Esophagus (tissue), 2 donors: ENCODE data around the gene AMDHD2. TPM values are rescaled to one million over a fixed set of nuclear protein-coding genes. Genes with fewer than 3 reads are reported as not detected.

Experiments
- H3K27ac ChIP-seq, 2 donors: one replicate each; pipeline ENCODE4 v1.5.1; 2013; ENCODE audit warnings: low read depth in 2 of 2, mild to moderate bottlenecking in 2 of 2, inconsistent platforms in 1 of 2, low read length in 1 of 2, moderate library complexity in 1 of 2
- H3K27me3 ChIP-seq, 2 donors: one replicate each; pipeline ENCODE4 v1.6.1; 2013; ENCODE audit warnings: low read length in 2 of 2, control low read depth in 1 of 2, mild to moderate bottlenecking in 1 of 2; ENCODE audit not compliant: insufficient read depth in 2 of 2, control insufficient read depth in 1 of 2
- H3K36me3 ChIP-seq, 2 donors: one replicate each; pipeline ENCODE4 v1.6.1; 2013; ENCODE audit warnings: low read length in 1 of 2; ENCODE audit not compliant: control insufficient read depth in 2 of 2, insufficient read depth in 2 of 2
- H3K4me1 ChIP-seq, 2 donors: one replicate each; pipeline ENCODE4 v1.6.1; 2013; ENCODE audit warnings: low read length in 1 of 2; ENCODE audit not compliant: control insufficient read depth in 2 of 2, insufficient read depth in 2 of 2
- H3K4me3 ChIP-seq, 2 donors: one replicate each; pipeline ENCODE4 v1.5.1; 2013; ENCODE audit warnings: low read length in 2 of 2, mild to moderate bottlenecking in 2 of 2, low read depth in 1 of 2, moderate library complexity in 1 of 2
- H3K9me3 ChIP-seq, 2 donors: one replicate each; pipeline ENCODE4 v1.6.1; 2013; ENCODE audit warnings: mild to moderate bottlenecking in 2 of 2, low read depth in 1 of 2, low read length in 1 of 2, moderate library complexity in 1 of 2; ENCODE audit not compliant: control insufficient read depth in 2 of 2, insufficient read depth in 1 of 2
- WGBS, 2 donors: extraction: QIAGEN DNeasy Blood & Tissue Kit; methylation state at CpG; one replicate each; pipeline ENCODE4 v1.1.7; 2013; 5-methylcytosine and 5-hydroxymethylcytosine counted together
- polyA plus RNA-seq, 2 donors: library from polyadenylated mRNA; stranded (reverse); fragments of 200-250 nt; gene quantifications; one replicate each; pipeline ENCODE4 v1.2.3, GENCODE V29; 2013
- donor health status: healthy with polysubstance abuse.
- donor health status: Bipolar disorder and iron deficiency.

AMDHD2 gene
- polyA plus RNA-seq, 2 donors = 18.8 to 24.1 TPM

DNA sequence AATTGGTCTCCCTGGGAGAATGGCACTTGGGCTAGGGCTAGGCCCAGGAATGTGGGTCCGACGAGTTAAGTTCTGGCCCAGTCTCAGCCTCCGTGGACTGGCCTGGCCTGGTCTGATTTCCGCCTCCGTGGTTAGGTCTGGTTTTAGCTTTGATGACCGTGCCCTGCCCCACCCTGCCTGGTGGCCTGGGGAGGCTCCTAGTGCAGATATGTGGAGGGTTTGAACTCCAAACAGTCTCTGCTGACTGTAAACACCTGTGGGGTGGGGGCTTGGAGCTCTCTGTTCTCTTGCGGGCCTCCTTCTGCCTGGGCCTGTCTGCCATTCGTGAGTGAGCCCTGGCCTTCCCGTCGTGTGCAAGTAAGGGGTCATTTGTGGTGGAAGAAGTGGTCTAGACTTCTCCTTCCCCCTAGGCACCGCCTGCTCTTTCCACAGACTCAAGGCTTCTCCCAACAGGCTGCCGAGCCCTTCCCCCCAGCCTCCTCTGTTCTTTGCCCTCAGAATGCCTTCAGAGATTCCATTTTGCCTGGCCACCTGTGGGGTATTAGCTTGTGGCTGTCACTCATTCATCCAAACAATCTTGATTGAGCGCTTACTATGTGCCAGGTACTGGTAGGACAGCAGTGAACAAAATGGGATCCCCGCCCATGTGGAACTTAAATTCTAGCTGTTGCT, 4.9 kb upstream of the AMDHD2 start:
- 21 to 25% methylated on average over 14 of the region's 14 CpGs for WGBS, 2 donors
- Histone ChIP-seq H3K9me3 (no peaks in the 10 kb centered on the region), H3K4me1 (peaks cover 12 to 51% of the 10 kb centered on the region in 2 donors), H3K36me3 (peaks cover 0 to 11% of the 10 kb centered on the region in 2 donors), H3K27ac (peak overlapping the region; percentile 98 to 99), H3K4me3 (peak overlapping the region; percentile 90 to 92), H3K27me3 (no peaks in the 10 kb centered on the region)

DNA sequence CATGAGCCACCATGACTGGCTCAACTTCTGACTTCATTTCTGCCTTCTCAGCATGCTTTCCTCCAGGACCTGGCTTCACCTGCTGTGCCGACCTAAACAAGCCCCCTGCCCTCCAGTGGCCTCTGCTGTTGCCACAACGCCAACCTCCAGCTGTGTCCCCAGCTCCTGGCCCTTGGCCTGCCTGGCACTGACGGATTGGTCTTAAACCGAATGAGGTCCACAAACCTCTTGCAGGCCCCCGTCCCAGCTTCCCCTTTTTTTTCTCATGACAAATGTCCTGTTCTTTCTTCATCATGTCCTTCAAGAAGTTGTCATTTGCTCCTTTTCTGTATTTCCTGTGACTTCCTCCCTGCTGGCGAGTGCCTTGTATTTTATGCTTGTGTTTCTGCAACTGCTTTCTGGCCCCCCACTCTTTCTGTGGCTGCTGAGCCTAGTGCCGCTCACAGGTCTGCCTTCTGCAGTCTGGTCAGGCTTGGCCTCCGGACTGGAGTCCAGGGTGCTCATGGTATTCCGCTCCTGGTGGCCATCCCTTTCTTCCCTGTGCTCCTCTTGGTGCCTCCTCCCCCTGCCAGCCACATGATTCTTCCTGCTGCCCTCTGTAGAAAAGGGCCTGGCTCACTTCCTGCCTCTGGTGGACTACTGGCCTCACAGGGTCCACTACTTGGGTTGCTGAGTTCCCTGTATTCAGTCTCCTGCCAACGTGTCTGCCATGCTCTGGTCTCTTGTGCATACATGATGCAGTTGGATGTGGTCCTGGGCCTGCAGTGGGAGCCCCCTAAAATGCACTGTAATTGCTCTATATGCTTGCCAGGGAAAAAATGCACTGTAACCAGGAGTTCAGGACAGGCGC, 3.6 kb upstream of the AMDHD2 start:
- H3K27me3 ChIP-seq = no peaks in the 10 kb centered on the region
- WGBS, 2 donors = 56 to 57% methylated on average over 11 of the region's 11 CpGs
- H3K9me3 ChIP-seq = no peaks in the 10 kb centered on the region
- peaks cover 16 to 51% of the 10 kb centered on the region in 2 donors for H3K4me1 ChIP-seq
- peak overlapping the region; percentile 98 to 99 for H3K27ac ChIP-seq
- H3K36me3 ChIP-seq = peaks cover 0 to 11% of the 10 kb centered on the region in 2 donors
- H3K4me3 ChIP-seq = peak overlapping the region; percentile 15 to 92

DNA sequence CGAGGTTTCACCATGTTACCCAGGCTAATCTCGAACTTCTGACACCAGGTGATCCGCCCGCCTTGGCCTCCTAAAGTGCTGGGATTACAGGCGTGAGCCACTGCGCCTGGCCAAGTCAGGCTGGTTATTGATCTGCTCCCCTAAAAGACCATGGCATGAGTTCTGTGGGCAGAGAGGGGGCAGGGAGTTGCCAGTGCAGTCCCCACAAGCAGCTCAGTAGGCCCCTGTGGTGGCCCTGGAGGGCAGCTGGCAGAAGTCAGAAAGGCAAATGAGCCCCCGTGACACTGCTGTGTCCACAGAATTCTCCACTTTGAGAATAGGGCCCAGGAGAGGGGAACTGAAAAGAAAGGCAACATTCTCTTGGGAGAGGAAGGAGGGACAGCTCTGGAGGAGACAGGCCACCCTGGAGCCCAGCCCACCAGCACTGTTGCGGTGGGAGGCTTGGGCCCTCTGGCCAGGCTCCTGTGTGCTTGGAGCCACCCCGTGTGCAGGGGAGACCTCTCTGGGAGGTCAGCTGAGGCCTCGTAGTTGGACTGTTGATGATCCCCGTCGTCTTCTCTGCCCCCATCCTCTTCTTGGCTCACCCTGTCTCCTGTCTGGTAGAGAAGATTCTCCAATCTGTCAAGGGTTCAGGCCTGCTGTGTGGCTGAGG, 2.1 kb upstream of the AMDHD2 start:
- H3K4me3 ChIP-seq = no peak overlapping the region
- peaks cover 0 to 11% of the 10 kb centered on the region in 2 donors for H3K36me3 ChIP-seq
- no peaks in the 10 kb centered on the region for H3K9me3 ChIP-seq
- WGBS, 2 donors = 69 to 71% methylated on average over 12 of the region's 12 CpGs
- peak overlapping the region; percentile 32 to 76 for H3K27ac ChIP-seq
- peaks cover 16 to 49% of the 10 kb centered on the region in 2 donors for H3K4me1 ChIP-seq
- H3K27me3 ChIP-seq = no peaks in the 10 kb centered on the region

DNA sequence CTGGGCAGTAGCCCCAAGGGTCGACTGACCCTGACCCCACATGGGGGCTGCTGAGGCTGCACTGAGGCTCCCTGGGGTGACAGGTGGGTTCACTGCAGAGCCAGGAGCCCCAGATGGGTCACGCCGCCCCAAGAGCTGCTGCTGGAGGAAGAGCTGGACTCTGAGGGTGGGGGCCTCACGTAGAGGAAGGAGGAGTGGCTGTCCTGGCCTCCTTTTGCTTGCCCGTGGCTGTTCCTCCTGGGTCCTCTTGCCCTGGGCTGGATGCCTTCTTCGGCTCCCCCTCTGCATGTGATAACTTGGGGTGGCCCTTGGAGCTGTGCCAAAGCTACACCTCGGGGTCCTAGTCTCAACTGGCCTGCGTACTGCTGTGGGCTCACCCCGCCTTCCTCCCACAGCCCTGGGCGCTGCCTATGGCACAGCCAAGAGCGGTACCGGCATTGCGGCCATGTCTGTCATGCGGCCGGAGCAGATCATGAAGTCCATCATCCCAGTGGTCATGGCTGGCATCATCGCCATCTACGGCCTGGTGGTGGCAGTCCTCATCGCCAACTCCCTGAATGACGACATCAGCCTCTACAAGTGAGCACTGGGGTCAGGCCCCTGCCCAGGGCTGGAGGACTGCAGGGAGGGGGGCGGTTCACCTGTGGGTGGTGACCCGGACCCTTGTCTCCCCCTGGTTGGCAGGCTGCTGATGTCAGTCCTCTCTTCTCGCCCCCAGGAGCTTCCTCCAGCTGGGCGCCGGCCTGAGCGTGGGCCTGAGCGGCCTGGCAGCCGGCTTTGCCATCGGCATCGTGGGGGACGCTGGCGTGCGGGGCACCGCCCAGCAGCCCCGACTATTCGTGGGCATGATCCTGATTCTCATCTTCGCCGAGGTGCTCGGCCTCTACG, 1.1 kb upstream of the AMDHD2 start:
- WGBS, 2 donors = 82 to 83% methylated on average over 39 of the region's 39 CpGs
- H3K36me3 ChIP-seq = peaks cover 5 to 20% of the 10 kb centered on the region in 2 donors
- no peaks in the 10 kb centered on the region for H3K27me3 ChIP-seq
- no peaks in the 10 kb centered on the region for H3K9me3 ChIP-seq
- H3K4me3 ChIP-seq = no peak overlapping the region
- H3K4me1 ChIP-seq = peaks cover 19 to 47% of the 10 kb centered on the region in 2 donors
- H3K27ac ChIP-seq = peak overlapping the region; percentile 60 to 85

DNA sequence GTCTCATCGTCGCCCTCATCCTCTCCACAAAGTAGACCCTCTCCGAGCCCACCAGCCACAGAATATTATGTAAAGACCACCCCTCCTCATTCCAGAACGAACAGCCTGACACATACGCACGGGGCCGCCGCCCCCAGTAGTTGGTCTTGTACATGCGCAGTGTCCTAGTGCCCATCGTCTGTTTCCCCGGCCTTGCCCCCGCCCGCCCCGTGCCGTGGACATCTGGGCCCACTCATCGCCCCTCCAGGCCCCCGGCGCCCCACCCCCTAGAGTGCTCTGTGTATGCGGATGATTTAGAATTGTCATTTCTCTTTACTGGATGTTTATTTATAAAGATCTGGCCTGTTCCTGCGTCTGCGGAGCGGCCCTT, 475 bp upstream of the AMDHD2 start:
- Histone ChIP-seq H3K4me3 (peak overlapping the region in 1 of 2 donors; percentile 46), H3K27ac (peak overlapping the region; percentile 60 to 85), H3K4me1 (peaks cover 19 to 47% of the 10 kb centered on the region in 2 donors), H3K27me3 (no peaks in the 10 kb centered on the region), H3K9me3 (no peaks in the 10 kb centered on the region), H3K36me3 (peaks cover 7 to 23% of the 10 kb centered on the region in 2 donors)
- 35 to 47% methylated on average over 22 of the region's 22 CpGs for WGBS, 2 donors

DNA sequence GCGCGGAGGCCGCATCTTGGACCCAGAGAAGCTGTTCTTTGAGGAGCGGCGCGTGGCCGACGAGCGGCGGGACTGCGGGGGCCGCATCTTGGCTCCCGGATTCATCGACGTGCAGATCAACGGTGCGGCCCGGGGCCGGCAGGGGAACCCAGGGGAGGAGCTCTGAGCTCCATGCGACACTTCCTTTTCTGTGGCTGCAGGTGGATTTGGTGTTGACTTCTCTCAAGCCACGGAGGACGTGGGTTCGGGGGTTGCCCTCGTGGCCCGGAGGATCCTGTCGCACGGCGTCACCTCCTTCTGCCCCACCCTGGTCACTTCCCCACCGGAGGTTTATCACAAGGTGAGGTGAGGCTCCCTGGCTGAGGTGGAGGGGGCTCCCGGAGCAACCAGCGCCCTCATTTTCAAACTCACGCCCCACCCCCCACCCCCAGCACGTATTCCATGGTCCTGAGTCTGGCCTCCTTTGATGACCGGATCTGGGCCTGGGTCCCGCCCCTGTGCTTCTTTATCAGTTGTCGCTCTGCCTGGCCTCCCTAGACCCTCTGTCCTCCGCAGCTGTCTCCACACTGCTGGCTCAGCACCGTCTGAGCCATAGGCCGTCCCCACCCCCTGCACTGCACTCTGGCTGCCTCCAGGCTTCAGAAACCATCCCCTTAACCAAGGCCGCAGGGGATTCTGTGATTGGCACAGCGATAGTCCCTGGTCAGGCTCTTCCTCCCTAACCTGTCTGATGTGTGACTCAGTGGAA, 787 bp downstream of the AMDHD2 start:
- Histone ChIP-seq H3K36me3 (peaks cover 7 to 23% of the 10 kb centered on the region in 2 donors), H3K27me3 (no peaks in the 10 kb centered on the region), H3K4me1 (peaks cover 14 to 39% of the 10 kb centered on the region in 2 donors), H3K4me3 (peak overlapping the region; percentile 46 to 60), H3K9me3 (no peaks in the 10 kb centered on the region), H3K27ac (peak overlapping the region; percentile 80 to 88)
- 18 to 20% methylated on average over 41 of the region's 41 CpGs for WGBS, 2 donors

DNA sequence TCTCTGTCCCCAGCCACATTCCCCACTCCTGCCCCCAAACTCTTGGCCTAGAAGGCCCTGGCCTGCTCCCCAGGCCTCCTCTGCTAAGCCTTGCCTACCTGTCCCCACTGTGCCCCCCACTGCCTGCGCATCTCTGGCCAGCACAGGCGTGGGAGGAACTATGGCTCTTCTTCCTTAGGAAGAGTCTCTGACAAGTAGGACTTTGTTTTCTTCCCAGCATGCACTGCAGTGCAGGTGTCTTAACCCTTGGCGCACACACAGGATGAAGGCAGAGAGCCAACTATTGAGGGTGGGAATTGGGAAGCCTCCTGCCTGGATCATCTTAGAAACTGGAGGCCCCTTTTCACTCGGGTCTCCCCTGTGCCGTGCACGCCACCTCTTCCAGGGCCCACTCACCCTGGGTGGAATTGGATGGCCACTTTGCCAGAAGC, 3.6 kb downstream of the AMDHD2 start:
- Histone ChIP-seq H3K9me3 (no peaks in the 10 kb centered on the region), H3K4me3 (no peak overlapping the region), H3K36me3 (peaks cover 8 to 38% of the 10 kb centered on the region in 2 donors), H3K4me1 (peaks cover 7 to 13% of the 10 kb centered on the region in 2 donors), H3K27me3 (no peaks in the 10 kb centered on the region), H3K27ac (no peak overlapping the region)
- 73 to 85% methylated on average over 6 of the region's 6 CpGs for WGBS, 2 donors

DNA sequence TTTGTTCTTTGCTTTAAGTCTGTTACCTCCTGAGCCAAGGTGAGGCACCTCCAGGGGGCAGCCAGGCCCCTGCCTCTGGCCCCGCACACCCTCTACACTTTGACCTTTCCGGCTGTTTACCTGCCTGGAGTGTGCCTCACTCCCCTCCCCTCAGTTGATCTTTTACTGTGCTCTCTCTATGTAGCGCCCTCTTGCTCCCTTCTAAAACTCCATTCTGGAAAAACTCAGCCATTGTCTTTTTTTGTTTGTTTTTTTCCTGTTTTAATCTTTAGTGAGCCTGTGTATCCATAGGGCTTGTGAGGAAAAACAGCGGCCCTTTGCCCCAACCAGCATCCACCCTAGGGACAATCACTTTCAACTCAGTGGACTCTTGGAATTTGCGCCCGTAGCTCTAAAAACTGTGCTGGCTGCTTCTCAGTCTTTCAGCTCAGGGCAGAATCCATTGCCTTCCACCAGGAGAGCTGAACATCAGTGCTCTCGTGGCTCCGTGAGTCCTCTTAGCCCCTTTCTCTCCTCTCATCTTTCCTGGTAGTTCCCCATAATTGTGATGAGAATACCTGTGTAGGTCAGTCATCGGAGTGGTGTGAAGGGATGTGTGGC, 4.3 kb downstream of the AMDHD2 start:
- H3K36me3 ChIP-seq = peaks cover 10 to 39% of the 10 kb centered on the region in 2 donors
- WGBS, 2 donors = 81 to 93% methylated on average over 9 of the region's 9 CpGs
- H3K27ac ChIP-seq = no peak overlapping the region
- no peaks in the 10 kb centered on the region for H3K9me3 ChIP-seq
- no peak overlapping the region for H3K4me3 ChIP-seq
- H3K4me1 ChIP-seq = peaks cover 7% of the 10 kb centered on the region in 2 donors
- no peaks in the 10 kb centered on the region for H3K27me3 ChIP-seq
